Measurements from ENCODE around the gene KIAA1210.

GRCh38 chrX:119040432-119040831 lies 87.2 kb downstream of the KIAA1210 start:
- TF ChIP-seq RAD21 (IDR thresholded peaks at IDR 0.05; ENCODE audit: low read depth) = no peak
- no peak for TF ChIP-seq NFIC (IDR thresholded peaks at IDR 0.05)
- TF ChIP-seq CEBPB (IDR thresholded peaks at IDR 0.05) = no peak
- no peak for TF ChIP-seq MAX (IDR thresholded peaks at IDR 0.05)
- no peak for TF ChIP-seq EGR1 (IDR thresholded peaks at IDR 0.05)
- TF ChIP-seq REST (IDR thresholded peaks at IDR 0.05; ENCODE audit: low read depth) = no peak
